ENCODE data around the gene HNF1A. TPM values are rescaled to one million over a fixed set of nuclear protein-coding genes. Genes with fewer than 3 reads are reported as not detected.
A peak's percentile ranks its signal among the peaks of the same experiment; 100 is the strongest.

HNF1A gene
- total and polyA plus RNA-seq, 2 of the 13 experiments (the other 11 are each of a cell fraction or from before 2014, with no cell fraction given), result 13.4 to 34.7 TPM

DNA sequence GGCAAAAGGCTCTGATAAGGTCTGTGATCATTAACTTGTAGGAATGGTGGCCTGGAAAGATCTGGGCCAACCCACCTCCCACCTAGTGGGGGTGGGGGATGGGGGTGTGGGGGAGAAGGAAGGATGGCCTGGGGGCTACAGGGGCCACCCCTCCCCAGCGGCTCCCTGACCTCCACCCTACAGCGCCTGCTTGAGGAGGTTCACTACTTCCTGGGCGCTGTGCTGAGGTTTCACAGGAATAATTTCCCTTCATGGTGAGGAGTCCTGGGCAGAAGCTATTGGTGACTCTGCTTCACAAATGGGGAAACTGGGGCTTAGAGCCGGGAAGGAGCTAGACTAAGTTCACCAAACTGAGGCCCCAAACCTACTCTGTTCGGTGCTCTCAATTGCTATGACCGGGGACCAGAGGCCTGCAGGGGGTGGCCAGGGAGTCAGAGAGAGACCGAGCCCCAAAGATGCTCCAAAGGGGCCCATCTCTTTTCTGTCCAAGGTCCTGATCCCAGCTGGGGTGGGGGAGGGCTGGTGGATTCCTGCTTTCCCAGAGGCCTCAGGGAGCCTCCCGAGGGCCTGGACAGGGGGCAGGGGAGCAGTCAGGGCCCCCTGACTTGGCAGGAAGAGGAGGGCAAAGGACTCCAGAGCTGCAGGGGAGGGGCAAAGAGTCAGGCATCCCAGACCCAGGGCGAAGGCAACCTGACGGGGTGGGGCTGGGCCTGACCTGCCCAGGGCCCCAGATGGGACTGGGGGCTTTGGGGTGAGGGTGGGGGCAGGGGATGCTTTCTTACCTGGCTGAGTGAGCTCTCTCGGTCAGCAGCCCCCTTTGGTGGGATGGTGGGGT is 1.7 kb downstream of the HNF1A start (continued):
- TF ChIP-seq, protein P1, sequence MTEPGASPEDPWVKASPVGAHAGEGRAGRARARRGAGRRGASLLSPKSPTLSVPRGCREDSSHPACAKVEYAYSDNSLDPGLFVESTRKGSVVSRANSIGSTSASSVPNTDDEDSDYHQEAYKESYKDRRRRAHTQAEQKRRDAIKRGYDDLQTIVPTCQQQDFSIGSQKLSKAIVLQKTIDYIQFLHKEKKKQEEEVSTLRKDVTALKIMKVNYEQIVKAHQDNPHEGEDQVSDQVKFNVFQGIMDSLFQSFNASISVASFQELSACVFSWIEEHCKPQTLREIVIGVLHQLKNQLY (CRISPR knock-in tag; IDR thresholded peaks at IDR 0.05), result peak; percentile 30; the same call in 1 of the 2 replicates
- TF ChIP-seq ZNF670 (CRISPR knock-in tag; IDR thresholded peaks at IDR 0.05; ENCODE audit: borderline replicate concordance), result 0 out of 2 replicates have a peak, but pooled peaks have one; percentile 49
- no peak for TF ChIP-seq SIN3B (IDR thresholded peaks at IDR 0.05; ENCODE audit: low read length)
- TF ChIP-seq, protein P2, sequence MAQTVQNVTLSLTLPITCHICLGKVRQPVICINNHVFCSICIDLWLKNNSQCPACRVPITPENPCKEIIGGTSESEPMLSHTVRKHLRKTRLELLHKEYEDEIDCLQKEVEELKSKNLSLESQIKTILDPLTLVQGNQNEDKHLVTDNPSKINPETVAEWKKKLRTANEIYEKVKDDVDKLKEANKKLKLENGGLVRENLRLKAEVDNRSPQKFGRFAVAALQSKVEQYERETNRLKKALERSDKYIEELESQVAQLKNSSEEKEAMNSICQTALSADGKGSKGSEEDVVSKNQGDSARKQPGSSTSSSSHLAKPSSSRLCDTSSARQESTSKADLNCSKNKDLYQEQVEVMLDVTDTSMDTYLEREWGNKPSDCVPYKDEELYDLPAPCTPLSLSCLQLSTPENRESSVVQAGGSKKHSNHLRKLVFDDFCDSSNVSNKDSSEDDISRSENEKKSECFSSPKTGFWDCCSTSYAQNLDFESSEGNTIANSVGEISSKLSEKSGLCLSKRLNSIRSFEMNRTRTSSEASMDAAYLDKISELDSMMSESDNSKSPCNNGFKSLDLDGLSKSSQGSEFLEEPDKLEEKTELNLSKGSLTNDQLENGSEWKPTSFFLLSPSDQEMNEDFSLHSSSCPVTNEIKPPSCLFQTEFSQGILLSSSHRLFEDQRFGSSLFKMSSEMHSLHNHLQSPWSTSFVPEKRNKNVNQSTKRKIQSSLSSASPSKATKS (CRISPR knock-in tag; IDR thresholded peaks at IDR 0.05), result no peak
- TF ChIP-seq, protein P3, sequence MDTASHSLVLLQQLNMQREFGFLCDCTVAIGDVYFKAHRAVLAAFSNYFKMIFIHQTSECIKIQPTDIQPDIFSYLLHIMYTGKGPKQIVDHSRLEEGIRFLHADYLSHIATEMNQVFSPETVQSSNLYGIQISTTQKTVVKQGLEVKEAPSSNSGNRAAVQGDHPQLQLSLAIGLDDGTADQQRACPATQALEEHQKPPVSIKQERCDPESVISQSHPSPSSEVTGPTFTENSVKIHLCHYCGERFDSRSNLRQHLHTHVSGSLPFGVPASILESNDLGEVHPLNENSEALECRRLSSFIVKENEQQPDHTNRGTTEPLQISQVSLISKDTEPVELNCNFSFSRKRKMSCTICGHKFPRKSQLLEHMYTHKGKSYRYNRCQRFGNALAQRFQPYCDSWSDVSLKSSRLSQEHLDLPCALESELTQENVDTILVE (CRISPR knock-in tag; IDR thresholded peaks at IDR 0.05), result no peak
- peak; percentile 83 for TF ChIP-seq ZNF430 (CRISPR knock-in tag; IDR thresholded peaks at IDR 0.05)
- TF ChIP-seq MED1 (CRISPR knock-in tag; IDR thresholded peaks at IDR 0.05), result peak; percentile 85
- TF ChIP-seq ZNF251 (CRISPR knock-in tag; IDR thresholded peaks at IDR 0.05), result no peak
- TF ChIP-seq KLF6 (CRISPR knock-in tag; IDR thresholded peaks at IDR 0.05), result 0 out of 2 replicates have a peak, but pooled peaks have one; percentile 18
- no peak for TF ChIP-seq ZNF263 (CRISPR knock-in tag; IDR thresholded peaks at IDR 0.05)
- TF ChIP-seq HDAC1 (CRISPR knock-in tag; IDR thresholded peaks at IDR 0.05), result peak; percentile 79
- TF ChIP-seq ZNF660 (CRISPR knock-in tag; IDR thresholded peaks at IDR 0.05; ENCODE audit: borderline replicate concordance, low read depth), result no peak
- TF ChIP-seq ZBTB42 (CRISPR knock-in tag; IDR thresholded peaks at IDR 0.05), result no peak
- TF ChIP-seq ZNF333 (CRISPR knock-in tag; IDR thresholded peaks at IDR 0.05; ENCODE audit: borderline replicate concordance), result no peak
- TF ChIP-seq NFKB2 (CRISPR knock-in tag; IDR thresholded peaks at IDR 0.05; ENCODE audit: borderline replicate concordance), result 0 out of 2 replicates have a peak, but pooled peaks have one; percentile 12
- no peak for TF ChIP-seq ZKSCAN1 (IDR thresholded peaks at IDR 0.05; ENCODE audit: low read length)
- no peak; the same call in 1 of the 2 replicates for TF ChIP-seq SOX5 (CRISPR knock-in tag; IDR thresholded peaks at IDR 0.05; ENCODE audit: borderline replicate concordance)
- TF ChIP-seq ZNF431 (CRISPR knock-in tag; IDR thresholded peaks at IDR 0.05; ENCODE audit: borderline replicate concordance, low read depth), result no peak
- peak; percentile 83; the same call in 1 of the 2 replicates for TF ChIP-seq KLF11 (CRISPR knock-in tag; IDR thresholded peaks at IDR 0.05)
- TF ChIP-seq RARA (CRISPR knock-in tag; IDR thresholded peaks at IDR 0.05), result peak; percentile 66
- TF ChIP-seq ZC3H13 (CRISPR knock-in tag; IDR thresholded peaks at IDR 0.05), result peak; percentile 77
- peak; percentile 81; the same call in 1 of the 2 replicates for TF ChIP-seq HDAC2 (CRISPR knock-in tag; IDR thresholded peaks at IDR 0.05)
- TF ChIP-seq FIP1L1 (IDR thresholded peaks at IDR 0.05; ENCODE audit: borderline replicate concordance, insufficient read depth, low read depth, low read length), result no peak
- TF ChIP-seq ZBTB3 (CRISPR knock-in tag; IDR thresholded peaks at IDR 0.05; ENCODE audit: borderline replicate concordance, low read depth), result no peak
- TF ChIP-seq, protein P4, sequence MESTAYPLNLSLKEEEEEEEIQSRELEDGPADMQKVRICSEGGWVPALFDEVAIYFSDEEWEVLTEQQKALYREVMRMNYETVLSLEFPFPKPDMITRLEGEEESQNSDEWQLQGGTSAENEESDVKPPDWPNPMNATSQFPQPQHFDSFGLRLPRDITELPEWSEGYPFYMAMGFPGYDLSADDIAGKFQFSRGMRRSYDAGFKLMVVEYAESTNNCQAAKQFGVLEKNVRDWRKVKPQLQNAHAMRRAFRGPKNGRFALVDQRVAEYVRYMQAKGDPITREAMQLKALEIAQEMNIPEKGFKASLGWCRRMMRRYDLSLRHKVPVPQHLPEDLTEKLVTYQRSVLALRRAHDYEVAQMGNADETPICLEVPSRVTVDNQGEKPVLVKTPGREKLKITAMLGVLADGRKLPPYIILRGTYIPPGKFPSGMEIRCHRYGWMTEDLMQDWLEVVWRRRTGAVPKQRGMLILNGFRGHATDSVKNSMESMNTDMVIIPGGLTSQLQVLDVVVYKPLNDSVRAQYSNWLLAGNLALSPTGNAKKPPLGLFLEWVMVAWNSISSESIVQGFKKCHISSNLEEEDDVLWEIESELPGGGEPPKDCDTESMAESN (CRISPR knock-in tag; conservative IDR thresholded peaks at IDR 0.05), result peak; percentile 60; the same call in 1 of the 2 replicates
- TF ChIP-seq ZBTB7B (CRISPR knock-in tag; IDR thresholded peaks at IDR 0.05), result peak; percentile 69

Data from HepG2 (cell line).